ENCODE data around the gene AGFG1. TPM values are rescaled to one million over a fixed set of nuclear protein-coding genes. Genes with fewer than 3 reads are reported as not detected.

AGFG1 gene
- total RNA-seq, 1 experiment from 2014 or later = 64.9 TPM

- in situ Hi-C loops (cut with HindIII; ENCODE audit: low pct_unique_long_range_greater_than_20kb, low sequenced_read_pairs) = no loop called here
- no peak for DNase-seq (ENCODE audit: low read depth)
Observed at GRCh38 chr2:227460070-227460485, 11.9 kb upstream of the AGFG1 start.

GRCh38 chr2:227460833-227461232, 11.1 kb upstream of the AGFG1 start:
- in situ Hi-C loops (cut with HindIII; ENCODE audit: low pct_unique_long_range_greater_than_20kb, low sequenced_read_pairs) = no loop called here
- no peak for DNase-seq (ENCODE audit: low read depth)

- in situ Hi-C loops (cut with HindIII; ENCODE audit: low pct_unique_long_range_greater_than_20kb, low sequenced_read_pairs) = no loop called here
- no peak for DNase-seq (ENCODE audit: low read depth)
Observed at GRCh38 chr2:227461811-227462461, 10.0 kb upstream of the AGFG1 start.

GRCh38 chr2:227462462-227462951, 9.4 kb upstream of the AGFG1 start:
- in situ Hi-C loops (cut with HindIII; ENCODE audit: low pct_unique_long_range_greater_than_20kb, low sequenced_read_pairs) = no loop called here
- no peak for DNase-seq (ENCODE audit: low read depth)

- in situ Hi-C loops (cut with HindIII; ENCODE audit: low pct_unique_long_range_greater_than_20kb, low sequenced_read_pairs) = no loop called here
- no peak for DNase-seq (ENCODE audit: low read depth)
Observed at GRCh38 chr2:227462972-227463931, 8.7 kb upstream of the AGFG1 start.

- in situ Hi-C loops (cut with HindIII; ENCODE audit: low pct_unique_long_range_greater_than_20kb, low sequenced_read_pairs) = no loop called here
- DNase-seq (ENCODE audit: low read depth) = no peak
Observed at GRCh38 chr2:227464361-227464760, 7.6 kb upstream of the AGFG1 start.

- in situ Hi-C loops (cut with HindIII; ENCODE audit: low pct_unique_long_range_greater_than_20kb, low sequenced_read_pairs) = no loop called here
- DNase-seq (ENCODE audit: low read depth) = no peak
Observed at GRCh38 chr2:227464851-227465250, 7.1 kb upstream of the AGFG1 start.

GRCh38 chr2:227466887-227467600, 4.9 kb upstream of the AGFG1 start:
- no peak for DNase-seq (ENCODE audit: low read depth)
- in situ Hi-C loops (cut with HindIII; ENCODE audit: low pct_unique_long_range_greater_than_20kb, low sequenced_read_pairs) = no loop called here

GRCh38 chr2:227471412-227471811, 544 bp upstream of the AGFG1 start:
- in situ Hi-C loops (cut with HindIII; ENCODE audit: low pct_unique_long_range_greater_than_20kb, low sequenced_read_pairs) = no loop called here
- DNase-seq (ENCODE audit: low read depth) = no peak

- no peak for DNase-seq (ENCODE audit: low read depth)
- in situ Hi-C loops (cut with HindIII; ENCODE audit: low pct_unique_long_range_greater_than_20kb, low sequenced_read_pairs) = no loop called here
Observed at GRCh38 chr2:227472265-227473121, 537 bp downstream of the AGFG1 start.

- no peak for DNase-seq (ENCODE audit: low read depth)
- in situ Hi-C loops (cut with HindIII; ENCODE audit: low pct_unique_long_range_greater_than_20kb, low sequenced_read_pairs) = no loop called here
Observed at GRCh38 chr2:227473122-227473461, 1.1 kb downstream of the AGFG1 start.

GRCh38 chr2:227473806-227474205, 1.9 kb downstream of the AGFG1 start:
- in situ Hi-C loops (cut with HindIII; ENCODE audit: low pct_unique_long_range_greater_than_20kb, low sequenced_read_pairs) = no loop called here

GRCh38 chr2:227474410-227474809, 2.5 kb downstream of the AGFG1 start:
- no peak for DNase-seq (ENCODE audit: low read depth)
- in situ Hi-C loops (cut with HindIII; ENCODE audit: low pct_unique_long_range_greater_than_20kb, low sequenced_read_pairs) = no loop called here

More at GRCh38 chr2:227473806-227474205, 1.9 kb downstream of the AGFG1 start:
- no peak for DNase-seq (ENCODE audit: low read depth)

GRCh38 chr2:227477291-227477690, 5.3 kb downstream of the AGFG1 start:
- DNase-seq (ENCODE audit: low read depth) = no peak
- in situ Hi-C loops (cut with HindIII; ENCODE audit: low pct_unique_long_range_greater_than_20kb, low sequenced_read_pairs) = no loop called here

- DNase-seq (ENCODE audit: low read depth) = peak; percentile 37
- in situ Hi-C loops (cut with HindIII; ENCODE audit: low pct_unique_long_range_greater_than_20kb, low sequenced_read_pairs) = no loop called here
Observed at GRCh38 chr2:227479865-227480475, 8.0 kb downstream of the AGFG1 start.

GRCh38 chr2:227480528-227480927, 8.6 kb downstream of the AGFG1 start:
- DNase-seq (ENCODE audit: low read depth) = no peak
- in situ Hi-C loops (cut with HindIII; ENCODE audit: low pct_unique_long_range_greater_than_20kb, low sequenced_read_pairs) = no loop called here

GRCh38 chr2:227482638-227483340, 10.8 kb downstream of the AGFG1 start:
- in situ Hi-C loops (cut with HindIII; ENCODE audit: low pct_unique_long_range_greater_than_20kb, low sequenced_read_pairs) = no loop called here
- no peak for DNase-seq (ENCODE audit: low read depth)
